Liver (tissue), 3 donors: Measurements from ENCODE around the gene PYDC1.

Experiments
- ATF3 ChIP-seq: IDR thresholded peaks from 2 replicates; pipeline ENCODE4 v1.6.1; 2016; ENCODE audit warnings: antibody characterized with exemption
- EGR1 ChIP-seq, 2 donors: IDR thresholded peaks; 2 replicates each; pipeline ENCODE4 v1.6.1; 2016 to 2018; ENCODE audit warnings: antibody characterized with exemption in 2 of 2, low read depth in 2 of 2
- SP1 ChIP-seq: IDR thresholded peaks from 2 replicates; pipeline ENCODE4 v1.6.1; 2018; ENCODE audit warnings: antibody characterized with exemption, mild to moderate bottlenecking
- TAF1 ChIP-seq: conservative IDR thresholded peaks from 2 replicates; pipeline ENCODE4 v1.6.1; 2016; ENCODE audit warnings: antibody characterized with exemption, mild to moderate bottlenecking
- YY1 ChIP-seq: IDR thresholded peaks from 2 replicates; pipeline ENCODE4 v1.6.1; 2016; ENCODE audit warnings: antibody characterized with exemption, mild to moderate bottlenecking
- TF ChIP-seq, protein P1 (sequence below): fragments of 150-350 bp; IDR thresholded peaks from 2 replicates; pipeline ENCODE4 v1.5.1; 2017; ENCODE audit warnings: improper control_type of control experiment, low read depth, low read length; ENCODE audit not compliant: missing input control
- TF ChIP-seq, protein P2 (sequence below): IDR thresholded peaks from 2 replicates; pipeline ENCODE4 v1.6.1; 2016; ENCODE audit warnings: antibody characterized with exemption
- TF ChIP-seq, protein P3 (sequence below): IDR thresholded peaks from 2 replicates; pipeline ENCODE4 v1.6.1; 2016; ENCODE audit warnings: antibody characterized with exemption, mild to moderate bottlenecking
- donor health status: healthy.
- donor health status: healthy.

DNA sequence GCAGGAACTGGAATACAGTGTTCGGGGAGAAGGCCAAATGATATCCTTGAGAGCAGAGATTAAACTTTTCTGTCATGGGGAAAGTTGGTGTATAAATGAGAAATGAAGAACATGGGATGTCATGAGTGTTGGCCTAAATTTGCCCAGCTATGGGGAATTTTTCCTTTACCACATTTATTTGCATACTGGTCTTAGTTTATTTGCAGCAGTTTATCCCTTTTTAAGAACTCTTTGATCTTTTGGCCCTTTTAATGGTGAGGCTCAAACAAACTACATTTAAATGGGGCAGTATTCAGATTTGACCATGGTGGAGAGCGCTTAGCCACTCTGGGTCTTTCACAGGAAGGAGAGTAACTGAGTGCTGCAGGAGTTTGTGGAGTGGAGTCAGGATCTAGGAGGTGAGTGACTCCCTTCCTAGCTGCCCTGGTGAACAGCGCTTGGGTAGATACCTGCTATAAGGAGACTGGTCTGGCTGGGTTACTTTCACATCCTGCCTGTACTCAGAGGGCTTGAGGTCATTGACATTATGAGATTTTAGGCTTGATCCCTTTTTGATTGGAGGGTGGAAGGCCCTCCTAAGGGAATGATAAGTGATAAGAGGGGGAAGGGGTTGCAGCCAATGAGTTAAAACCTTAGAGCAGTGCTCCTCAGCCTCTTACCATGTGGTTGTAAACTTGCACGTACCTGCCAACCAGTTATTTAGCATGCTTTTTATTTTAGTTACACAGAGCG is 25.1 kb downstream of the PYDC1 start:
- TF ChIP-seq, protein P1, sequence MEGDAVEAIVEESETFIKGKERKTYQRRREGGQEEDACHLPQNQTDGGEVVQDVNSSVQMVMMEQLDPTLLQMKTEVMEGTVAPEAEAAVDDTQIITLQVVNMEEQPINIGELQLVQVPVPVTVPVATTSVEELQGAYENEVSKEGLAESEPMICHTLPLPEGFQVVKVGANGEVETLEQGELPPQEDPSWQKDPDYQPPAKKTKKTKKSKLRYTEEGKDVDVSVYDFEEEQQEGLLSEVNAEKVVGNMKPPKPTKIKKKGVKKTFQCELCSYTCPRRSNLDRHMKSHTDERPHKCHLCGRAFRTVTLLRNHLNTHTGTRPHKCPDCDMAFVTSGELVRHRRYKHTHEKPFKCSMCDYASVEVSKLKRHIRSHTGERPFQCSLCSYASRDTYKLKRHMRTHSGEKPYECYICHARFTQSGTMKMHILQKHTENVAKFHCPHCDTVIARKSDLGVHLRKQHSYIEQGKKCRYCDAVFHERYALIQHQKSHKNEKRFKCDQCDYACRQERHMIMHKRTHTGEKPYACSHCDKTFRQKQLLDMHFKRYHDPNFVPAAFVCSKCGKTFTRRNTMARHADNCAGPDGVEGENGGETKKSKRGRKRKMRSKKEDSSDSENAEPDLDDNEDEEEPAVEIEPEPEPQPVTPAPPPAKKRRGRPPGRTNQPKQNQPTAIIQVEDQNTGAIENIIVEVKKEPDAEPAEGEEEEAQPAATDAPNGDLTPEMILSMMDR, result no peak
- TF ChIP-seq YY1 (no peak), ATF3 (no peak), TAF1 (no peak), SP1 (no peak), EGR1 (IDR thresholded peaks at IDR 0.05; ENCODE audit: low read depth in 2 of 2) (no peak)
- TF ChIP-seq, protein P2, sequence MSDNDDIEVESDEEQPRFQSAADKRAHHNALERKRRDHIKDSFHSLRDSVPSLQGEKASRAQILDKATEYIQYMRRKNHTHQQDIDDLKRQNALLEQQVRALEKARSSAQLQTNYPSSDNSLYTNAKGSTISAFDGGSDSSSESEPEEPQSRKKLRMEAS, result no peak
- TF ChIP-seq, protein P3, sequence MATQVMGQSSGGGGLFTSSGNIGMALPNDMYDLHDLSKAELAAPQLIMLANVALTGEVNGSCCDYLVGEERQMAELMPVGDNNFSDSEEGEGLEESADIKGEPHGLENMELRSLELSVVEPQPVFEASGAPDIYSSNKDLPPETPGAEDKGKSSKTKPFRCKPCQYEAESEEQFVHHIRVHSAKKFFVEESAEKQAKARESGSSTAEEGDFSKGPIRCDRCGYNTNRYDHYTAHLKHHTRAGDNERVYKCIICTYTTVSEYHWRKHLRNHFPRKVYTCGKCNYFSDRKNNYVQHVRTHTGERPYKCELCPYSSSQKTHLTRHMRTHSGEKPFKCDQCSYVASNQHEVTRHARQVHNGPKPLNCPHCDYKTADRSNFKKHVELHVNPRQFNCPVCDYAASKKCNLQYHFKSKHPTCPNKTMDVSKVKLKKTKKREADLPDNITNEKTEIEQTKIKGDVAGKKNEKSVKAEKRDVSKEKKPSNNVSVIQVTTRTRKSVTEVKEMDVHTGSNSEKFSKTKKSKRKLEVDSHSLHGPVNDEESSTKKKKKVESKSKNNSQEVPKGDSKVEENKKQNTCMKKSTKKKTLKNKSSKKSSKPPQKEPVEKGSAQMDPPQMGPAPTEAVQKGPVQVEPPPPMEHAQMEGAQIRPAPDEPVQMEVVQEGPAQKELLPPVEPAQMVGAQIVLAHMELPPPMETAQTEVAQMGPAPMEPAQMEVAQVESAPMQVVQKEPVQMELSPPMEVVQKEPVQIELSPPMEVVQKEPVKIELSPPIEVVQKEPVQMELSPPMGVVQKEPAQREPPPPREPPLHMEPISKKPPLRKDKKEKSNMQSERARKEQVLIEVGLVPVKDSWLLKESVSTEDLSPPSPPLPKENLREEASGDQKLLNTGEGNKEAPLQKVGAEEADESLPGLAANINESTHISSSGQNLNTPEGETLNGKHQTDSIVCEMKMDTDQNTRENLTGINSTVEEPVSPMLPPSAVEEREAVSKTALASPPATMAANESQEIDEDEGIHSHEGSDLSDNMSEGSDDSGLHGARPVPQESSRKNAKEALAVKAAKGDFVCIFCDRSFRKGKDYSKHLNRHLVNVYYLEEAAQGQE, result no peak
